NCI-H2107 treated with DMSO at 0.1 percent for 48 hours (cell line): ENCODE measurements around the gene EFHD2.
"Not testable (repeated sequence)": the region's sequence is repeated elsewhere in the genome, so short reads cannot be mapped to it uniquely, and the experiment has no call there.

Experiments used
- DNase-seq: peaks from one replicate; lab custom pipeline; 2025; ENCODE audit not compliant: unreplicated experiment; lab: John Stamatoyannopoulos, UW

Gene EFHD2, protein sequence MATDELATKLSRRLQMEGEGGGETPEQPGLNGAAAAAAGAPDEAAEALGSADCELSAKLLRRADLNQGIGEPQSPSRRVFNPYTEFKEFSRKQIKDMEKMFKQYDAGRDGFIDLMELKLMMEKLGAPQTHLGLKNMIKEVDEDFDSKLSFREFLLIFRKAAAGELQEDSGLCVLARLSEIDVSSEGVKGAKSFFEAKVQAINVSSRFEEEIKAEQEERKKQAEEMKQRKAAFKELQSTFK

DNA sequence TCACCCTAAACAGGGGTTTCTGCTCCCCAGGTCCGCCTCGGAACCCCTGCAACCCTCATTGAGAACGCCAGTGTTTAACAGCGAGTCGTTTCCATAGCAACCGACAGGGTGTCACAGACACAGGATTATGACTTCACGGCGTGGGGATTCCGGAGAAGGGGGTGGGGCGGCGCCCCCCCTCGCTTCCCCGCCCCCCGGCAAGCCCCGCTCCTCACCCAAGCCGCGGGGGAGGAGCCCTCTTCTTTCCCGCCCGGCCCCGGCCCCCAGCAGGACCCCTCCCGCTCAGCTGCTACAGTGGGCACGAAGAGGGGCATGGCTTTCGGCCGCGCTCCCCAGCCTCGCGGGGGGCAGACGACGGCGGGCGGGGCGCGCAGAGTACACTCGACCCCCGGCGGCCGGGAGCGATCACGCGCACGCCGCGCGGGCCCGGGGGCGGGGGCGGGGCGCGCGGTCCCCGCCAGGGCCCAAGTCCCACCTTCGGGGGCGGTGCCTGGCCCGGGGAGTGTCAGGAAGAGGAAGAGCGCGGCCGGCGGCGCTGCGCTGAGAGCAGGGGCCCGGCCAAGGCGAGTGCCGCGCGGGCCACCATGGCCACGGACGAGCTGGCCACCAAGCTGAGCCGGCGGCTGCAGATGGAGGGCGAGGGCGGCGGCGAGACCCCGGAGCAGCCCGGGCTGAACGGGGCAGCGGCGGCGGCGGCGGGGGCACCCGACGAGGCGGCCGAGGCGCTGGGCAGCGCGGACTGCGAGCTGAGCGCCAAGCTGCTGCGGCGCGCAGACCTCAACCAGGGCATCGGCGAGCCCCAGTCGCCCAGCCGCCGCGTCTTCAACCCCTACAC, at the start of gene EFHD2:
TSS of gene EFHD2 (plus strand) at position 501 of the 835 bp plus-strand sequence. CDS start at position 585, 84 bp downstream.
- peak; percentile 54 for DNase-seq

GRCh38 chr1:15360700-15361099, 49.0 kb upstream of the EFHD2 start:
- DNase-seq = no peak

- no peak for DNase-seq
These were observed 47.5 kb upstream of the EFHD2 start for GRCh38 chr1:15362096-15362736.

DNA sequence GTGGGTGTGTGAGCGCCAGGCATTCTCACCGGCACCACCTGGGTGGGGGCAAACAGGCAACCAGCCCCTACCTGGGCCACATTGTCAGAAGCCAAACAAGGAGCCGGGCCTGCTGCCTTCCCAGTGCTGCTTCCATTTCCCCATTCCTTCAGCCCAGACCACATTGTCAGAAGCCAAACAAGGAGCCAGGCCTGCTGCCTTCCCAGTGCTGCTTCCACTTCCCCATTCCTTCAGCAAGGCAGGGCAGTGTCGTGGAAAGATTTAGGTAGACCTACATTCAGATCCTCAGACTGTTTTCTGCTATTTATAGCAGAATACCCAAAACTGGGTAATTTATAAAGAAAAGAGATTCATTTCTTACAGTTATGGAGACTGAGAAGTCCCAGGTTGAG, 47.0 kb upstream of the EFHD2 start:
- DNase-seq = no peak

GRCh38 chr1:15364740-15365139, 44.9 kb upstream of the EFHD2 start:
- no peak for DNase-seq

- DNase-seq = peak; percentile 30
These were observed 40.8 kb upstream of the EFHD2 start for GRCh38 chr1:15368888-15369287.

- DNase-seq = no peak
These were observed 39.4 kb upstream of the EFHD2 start for GRCh38 chr1:15370268-15370667.

- DNase-seq = no peak
These were observed 38.7 kb upstream of the EFHD2 start for GRCh38 chr1:15370781-15371520.

- DNase-seq = no peak
These were observed 37.8 kb upstream of the EFHD2 start for GRCh38 chr1:15371610-15372545.

DNA sequence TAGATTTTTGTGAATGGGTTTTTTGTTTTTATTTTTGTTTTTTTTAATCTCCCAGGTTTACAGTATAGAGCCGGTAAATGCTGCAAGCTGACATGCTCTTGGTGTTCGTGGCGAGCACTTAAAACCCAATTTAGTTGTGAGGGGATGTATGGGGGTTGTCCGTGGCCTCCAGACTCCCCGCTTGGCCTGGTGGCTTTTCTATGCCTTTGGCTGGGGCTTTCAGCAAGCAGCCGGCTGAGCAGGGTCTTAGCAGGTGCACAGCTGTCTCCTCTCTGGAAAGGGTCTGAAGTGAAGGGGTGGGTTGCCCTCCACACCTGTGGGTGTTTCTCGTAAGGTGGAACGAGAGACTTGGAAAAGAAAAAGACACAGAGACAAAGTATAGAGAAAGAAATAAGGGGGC, 31.0 kb upstream of the EFHD2 start:
- no peak for DNase-seq

DNA sequence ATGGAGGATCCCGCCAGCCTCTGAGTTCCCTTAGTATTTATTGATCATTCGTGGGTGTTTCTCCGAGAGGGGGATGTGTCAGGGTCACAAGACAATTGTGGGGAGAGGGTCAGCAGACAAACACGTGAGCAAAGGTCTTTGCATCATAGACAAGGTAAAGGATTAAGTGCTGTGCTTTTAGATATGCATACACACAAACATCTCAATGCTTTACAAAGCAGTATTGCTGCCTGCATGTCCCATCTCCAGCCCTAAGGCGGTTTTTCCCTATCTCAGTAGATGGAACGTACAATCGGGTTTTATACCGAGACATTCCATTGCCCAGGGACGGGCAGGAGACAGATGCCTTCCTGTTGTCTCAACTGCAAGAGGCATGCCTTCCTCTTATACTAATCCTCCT, 30.5 kb upstream of the EFHD2 start:
- not testable (repeated sequence) for DNase-seq

DNA sequence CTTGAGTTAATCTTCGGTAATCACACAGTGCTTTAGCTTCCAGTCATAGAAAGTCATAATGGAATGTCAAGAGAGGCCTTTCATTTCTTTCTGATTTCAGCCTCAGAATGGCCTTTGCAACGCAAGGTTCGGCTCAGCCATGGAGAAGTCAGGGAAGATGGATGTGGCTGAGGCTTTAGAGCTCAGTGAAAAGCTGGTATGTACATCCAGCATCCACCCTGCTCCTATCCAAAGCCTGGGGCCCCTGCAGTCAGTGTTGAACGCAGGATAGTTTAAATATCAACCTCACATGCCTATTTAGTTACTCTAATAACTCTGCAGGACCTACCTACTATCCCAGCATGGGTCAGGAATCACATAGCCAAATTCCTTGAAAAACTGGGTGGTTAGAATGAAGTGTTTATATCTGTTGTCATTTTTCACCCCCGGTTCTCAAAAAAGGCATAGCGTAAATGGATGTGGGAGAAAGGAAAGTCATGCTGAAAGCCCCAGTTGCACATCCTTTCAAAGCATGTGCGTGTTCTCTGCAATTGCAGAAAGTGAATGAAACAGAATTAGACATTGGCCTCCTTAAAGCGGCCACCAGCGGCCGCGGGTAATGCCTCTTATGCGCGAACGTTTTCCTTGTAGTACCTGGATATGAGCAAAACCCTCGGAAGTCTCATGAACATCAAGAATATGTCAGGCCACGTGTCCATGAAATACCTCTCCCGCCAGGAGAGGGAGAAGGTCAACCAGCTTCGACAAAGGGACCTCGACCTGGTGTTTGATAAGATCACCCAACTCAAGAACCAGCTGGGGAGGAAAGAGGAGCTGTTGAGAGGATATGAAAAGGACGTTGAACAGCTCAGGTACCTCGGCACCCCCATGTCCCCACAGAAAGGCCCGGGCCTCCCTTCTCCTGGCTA, 28.8 kb upstream of the EFHD2 start:
- DNase-seq = no peak

- DNase-seq = no peak
These were observed 27.9 kb upstream of the EFHD2 start for GRCh38 chr1:15381805-15382204.

- no peak for DNase-seq
These were observed 26.8 kb upstream of the EFHD2 start for GRCh38 chr1:15382601-15383518.

- no peak for DNase-seq
These were observed 25.9 kb upstream of the EFHD2 start for GRCh38 chr1:15383810-15384209.

- DNase-seq = no peak
These were observed 25.3 kb upstream of the EFHD2 start for GRCh38 chr1:15384301-15384901.

- no peak for DNase-seq
These were observed 24.3 kb upstream of the EFHD2 start for GRCh38 chr1:15385420-15385819.
